Stimulated activated CD8-positive, alpha-beta memory T cell treated with anti-CD3 and anti-CD28 coated beads, Interleukin-2, amount 100 ng/mL, for 1 hour (primary cell): ENCODE data around the gene ATF6.
"Not testable (repeated sequence)": the region's sequence is repeated elsewhere in the genome, so short reads cannot be mapped to it uniquely, and the experiment has no call there.

Experiments used
- DNase-seq, 2 donors: peaks; one replicate each; pipeline ENCODE4 v3.0.0-alpha.2; 2020; ENCODE audit warnings: low read depth in 2 of 2

Gene ATF6

GRCh38 chr1:161832299-161832907 is 66.3 kb downstream of the ATF6 start:
- not testable (repeated sequence) for DNase-seq

- no peak for DNase-seq
These were observed 68.9 kb downstream of the ATF6 start for GRCh38 chr1:161834967-161835550.

GRCh38 chr1:161836018-161836417 is 69.9 kb downstream of the ATF6 start:
- no peak for DNase-seq

GRCh38 chr1:161838362-161838761 is 72.2 kb downstream of the ATF6 start:
- no peak for DNase-seq

GRCh38 chr1:161838885-161839284 is 72.8 kb downstream of the ATF6 start:
- DNase-seq: no peak

GRCh38 chr1:161839591-161839990 is 73.5 kb downstream of the ATF6 start:
- DNase-seq: no peak

- DNase-seq: no peak
These were observed 74.2 kb downstream of the ATF6 start for GRCh38 chr1:161840363-161840762.

- DNase-seq: no peak
These were observed 77.0 kb downstream of the ATF6 start for GRCh38 chr1:161843156-161843555.

GRCh38 chr1:161844696-161845095 is 78.6 kb downstream of the ATF6 start:
- DNase-seq: no peak

GRCh38 chr1:161848676-161849075 is 82.6 kb downstream of the ATF6 start:
- DNase-seq: no peak

GRCh38 chr1:161849518-161849917 is 83.4 kb downstream of the ATF6 start:
- no peak for DNase-seq

GRCh38 chr1:161855260-161855659 is 89.1 kb downstream of the ATF6 start:
- DNase-seq: no peak

GRCh38 chr1:161858271-161858670 is 92.2 kb downstream of the ATF6 start:
- DNase-seq: no peak

GRCh38 chr1:161863549-161863948 is 97.4 kb downstream of the ATF6 start:
- DNase-seq: no peak

GRCh38 chr1:161864577-161864976 is 98.5 kb downstream of the ATF6 start:
- DNase-seq: no peak

- DNase-seq: no peak
These were observed 100.1 kb downstream of the ATF6 start for GRCh38 chr1:161866241-161866640.

- no peak for DNase-seq
These were observed 102.7 kb downstream of the ATF6 start for GRCh38 chr1:161868832-161869231.

- DNase-seq: no peak
These were observed 103.2 kb downstream of the ATF6 start for GRCh38 chr1:161869291-161869690.

GRCh38 chr1:161872506-161872905 is 106.4 kb downstream of the ATF6 start:
- no peak for DNase-seq

- no peak for DNase-seq
These were observed 113.1 kb downstream of the ATF6 start for GRCh38 chr1:161879261-161879660.

GRCh38 chr1:161884475-161884874 is 118.4 kb downstream of the ATF6 start:
- DNase-seq: no peak

- no peak for DNase-seq
These were observed 118.9 kb downstream of the ATF6 start for GRCh38 chr1:161885003-161885402.

- no peak for DNase-seq
These were observed 119.6 kb downstream of the ATF6 start for GRCh38 chr1:161885759-161886158.

- DNase-seq: no peak
These were observed 120.5 kb downstream of the ATF6 start for GRCh38 chr1:161886589-161886988.
